ENCODE measurements around the gene HINT2.
A peak's percentile ranks its signal among the peaks of the same experiment; 100 is the strongest.

HINT2 gene

DNA sequence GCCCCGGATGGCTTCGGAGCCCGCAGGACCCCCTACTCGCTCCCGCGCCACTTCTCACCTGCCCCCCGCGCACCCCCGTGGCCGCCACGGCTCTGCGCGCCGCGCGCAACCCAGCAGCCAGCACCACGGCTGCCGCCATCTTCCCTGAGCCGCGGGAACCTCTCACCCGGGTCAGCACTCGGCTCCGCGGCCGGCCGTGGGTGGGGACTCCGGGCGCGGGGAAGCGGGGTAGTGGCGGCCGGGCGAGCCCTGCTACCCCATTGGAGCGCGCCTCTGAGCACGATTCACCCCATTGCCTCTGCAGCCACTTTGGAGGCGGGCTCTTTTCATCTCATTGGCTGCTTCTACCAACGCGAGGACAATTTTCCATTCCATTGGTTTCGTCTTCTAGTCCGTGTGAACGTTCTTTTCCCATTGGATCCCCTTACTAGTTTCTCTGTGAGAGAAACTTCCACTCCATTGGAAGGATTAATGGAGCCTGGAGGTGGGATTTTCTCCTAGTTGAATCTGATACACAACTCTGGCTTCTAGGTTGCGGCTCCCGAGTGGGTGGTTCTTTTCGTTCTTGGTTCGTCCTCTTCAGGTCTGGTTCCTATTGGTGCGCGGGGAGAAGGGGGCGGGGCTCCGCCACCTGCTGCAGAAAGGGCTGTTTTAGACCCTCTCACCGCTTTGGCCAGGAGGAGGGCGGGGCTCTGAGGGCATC is at the start of gene HINT2:
Gene HINT2, minus strand, starts transcription at position 202 of the 703 bp plus-strand sequence. Its CDS starts 63 bp downstream, at position 139.
- peak; percentile 96 for DNase-seq (ENCODE audit: low read depth)

DNA sequence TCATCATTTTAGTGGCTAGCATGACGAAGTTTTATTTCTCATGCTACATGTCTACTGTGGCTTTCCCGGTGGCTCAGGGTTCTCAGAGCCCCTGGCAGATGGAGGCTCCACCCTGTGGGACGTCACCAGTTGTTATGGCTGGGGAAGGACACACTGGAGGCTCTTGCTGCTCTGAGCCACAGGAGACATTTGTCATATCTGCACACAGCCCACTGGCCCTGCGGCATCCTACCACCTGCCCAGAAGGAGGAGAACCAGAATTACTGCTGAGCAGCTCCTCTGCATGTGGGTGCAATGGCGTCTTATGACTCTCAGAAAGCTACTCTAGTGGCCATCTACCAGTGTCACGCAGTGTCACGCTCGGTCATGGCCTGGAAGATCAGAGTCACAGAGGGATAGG is 48.7 kb upstream of the HINT2 start:
- TF ChIP-seq, protein P1, sequence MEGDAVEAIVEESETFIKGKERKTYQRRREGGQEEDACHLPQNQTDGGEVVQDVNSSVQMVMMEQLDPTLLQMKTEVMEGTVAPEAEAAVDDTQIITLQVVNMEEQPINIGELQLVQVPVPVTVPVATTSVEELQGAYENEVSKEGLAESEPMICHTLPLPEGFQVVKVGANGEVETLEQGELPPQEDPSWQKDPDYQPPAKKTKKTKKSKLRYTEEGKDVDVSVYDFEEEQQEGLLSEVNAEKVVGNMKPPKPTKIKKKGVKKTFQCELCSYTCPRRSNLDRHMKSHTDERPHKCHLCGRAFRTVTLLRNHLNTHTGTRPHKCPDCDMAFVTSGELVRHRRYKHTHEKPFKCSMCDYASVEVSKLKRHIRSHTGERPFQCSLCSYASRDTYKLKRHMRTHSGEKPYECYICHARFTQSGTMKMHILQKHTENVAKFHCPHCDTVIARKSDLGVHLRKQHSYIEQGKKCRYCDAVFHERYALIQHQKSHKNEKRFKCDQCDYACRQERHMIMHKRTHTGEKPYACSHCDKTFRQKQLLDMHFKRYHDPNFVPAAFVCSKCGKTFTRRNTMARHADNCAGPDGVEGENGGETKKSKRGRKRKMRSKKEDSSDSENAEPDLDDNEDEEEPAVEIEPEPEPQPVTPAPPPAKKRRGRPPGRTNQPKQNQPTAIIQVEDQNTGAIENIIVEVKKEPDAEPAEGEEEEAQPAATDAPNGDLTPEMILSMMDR (IDR thresholded peaks at IDR 0.05; ENCODE audit: low read depth, low read length, missing control alignments): no peak
- DNase-seq (ENCODE audit: low read depth): no peak
- H3K4me3 ChIP-seq (ENCODE audit: low read depth, low read length): no peak overlapping the region

More for the DNA sequence above, at the start of gene HINT2:
- TF ChIP-seq, protein P1 (IDR thresholded peaks at IDR 0.05; ENCODE audit: low read depth, low read length, missing control alignments): no peak
- H3K4me3 ChIP-seq (ENCODE audit: low read depth, low read length): peak within 1 kb of the TSS; percentile 97

DNA sequence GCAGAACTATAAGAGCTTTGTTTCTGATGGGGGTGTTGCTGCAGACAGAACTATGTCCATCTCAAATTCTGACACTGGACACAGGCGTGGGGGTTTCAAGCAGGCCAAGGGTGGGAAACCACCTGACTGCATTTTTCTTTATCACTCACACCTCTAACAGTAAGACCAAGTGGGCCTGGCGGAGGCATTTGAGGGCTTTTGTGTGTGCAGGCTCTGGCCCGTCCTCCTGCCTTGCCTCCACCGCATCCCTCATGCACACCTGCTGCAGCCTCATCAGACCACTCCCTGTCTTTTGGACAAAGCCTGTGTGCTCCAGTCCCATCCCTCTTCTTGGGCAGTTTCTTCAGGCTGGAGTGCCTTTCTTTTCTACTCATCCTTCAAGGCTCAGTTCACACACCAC is 47.5 kb upstream of the HINT2 start:
- TF ChIP-seq, protein P1 (IDR thresholded peaks at IDR 0.05; ENCODE audit: low read depth, low read length, missing control alignments): no peak
- DNase-seq (ENCODE audit: low read depth): no peak
- no peak overlapping the region for H3K4me3 ChIP-seq (ENCODE audit: low read depth, low read length)

DNA sequence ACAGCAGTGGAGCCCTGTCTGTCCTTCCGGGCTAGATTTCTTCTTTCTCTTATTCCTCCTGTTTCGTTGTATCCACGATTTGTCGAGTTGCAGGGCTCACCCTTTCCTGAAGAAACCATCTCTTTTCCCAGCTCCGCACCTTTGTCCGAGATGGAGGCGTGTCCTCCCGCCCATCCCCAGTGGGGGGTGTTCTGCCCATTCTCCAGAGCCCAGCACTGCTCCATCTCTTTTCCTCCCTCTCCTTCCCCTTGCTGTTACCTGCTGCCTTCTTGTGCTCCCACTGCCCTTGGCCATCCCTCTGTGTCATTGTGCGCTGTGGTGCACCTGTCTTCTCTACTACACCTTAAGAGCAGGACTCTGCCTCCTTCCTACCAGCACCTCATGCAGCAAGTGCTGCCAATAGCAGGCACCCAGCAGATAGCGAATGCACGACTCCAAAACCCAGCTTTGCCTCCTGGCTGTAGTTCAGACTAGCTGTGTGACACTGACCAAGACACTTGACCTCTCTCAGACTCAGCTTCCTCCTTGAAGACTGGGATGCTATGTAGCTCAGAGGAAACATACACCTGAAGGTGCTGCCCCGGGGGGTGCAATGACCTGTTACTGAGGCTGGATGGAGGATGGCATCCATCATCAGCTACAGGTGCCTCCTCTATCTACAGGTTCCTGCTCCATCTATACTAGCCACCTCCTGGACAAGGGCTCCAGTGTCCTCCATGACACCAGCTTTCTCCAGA is 46.5 kb upstream of the HINT2 start:
- TF ChIP-seq, protein P1 (IDR thresholded peaks at IDR 0.05; ENCODE audit: low read depth, low read length, missing control alignments): no peak
- DNase-seq (ENCODE audit: low read depth): no peak
- no peak overlapping the region for H3K4me3 ChIP-seq (ENCODE audit: low read depth, low read length)

DNA sequence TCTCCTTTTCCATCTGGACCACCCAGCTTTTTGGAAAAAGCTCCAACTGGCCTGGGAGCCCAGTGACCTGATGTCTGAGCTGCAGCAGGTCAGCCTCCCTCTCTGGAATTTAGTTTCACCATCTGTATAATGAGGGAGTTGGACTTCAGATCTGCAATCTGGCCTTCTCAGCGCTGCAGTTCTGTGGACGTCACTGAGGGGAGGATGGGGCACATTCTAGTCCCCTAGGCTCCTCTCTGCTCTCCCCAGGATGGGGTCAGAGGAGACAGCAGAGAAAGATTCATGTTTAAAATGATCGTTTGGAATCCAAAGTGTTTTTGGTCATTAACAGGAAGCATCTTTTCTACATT is 45.1 kb upstream of the HINT2 start:
- no peak for DNase-seq (ENCODE audit: low read depth)
- H3K4me3 ChIP-seq (ENCODE audit: low read depth, low read length): no peak overlapping the region
- TF ChIP-seq, protein P1 (IDR thresholded peaks at IDR 0.05; ENCODE audit: low read depth, low read length, missing control alignments): no peak

DNA sequence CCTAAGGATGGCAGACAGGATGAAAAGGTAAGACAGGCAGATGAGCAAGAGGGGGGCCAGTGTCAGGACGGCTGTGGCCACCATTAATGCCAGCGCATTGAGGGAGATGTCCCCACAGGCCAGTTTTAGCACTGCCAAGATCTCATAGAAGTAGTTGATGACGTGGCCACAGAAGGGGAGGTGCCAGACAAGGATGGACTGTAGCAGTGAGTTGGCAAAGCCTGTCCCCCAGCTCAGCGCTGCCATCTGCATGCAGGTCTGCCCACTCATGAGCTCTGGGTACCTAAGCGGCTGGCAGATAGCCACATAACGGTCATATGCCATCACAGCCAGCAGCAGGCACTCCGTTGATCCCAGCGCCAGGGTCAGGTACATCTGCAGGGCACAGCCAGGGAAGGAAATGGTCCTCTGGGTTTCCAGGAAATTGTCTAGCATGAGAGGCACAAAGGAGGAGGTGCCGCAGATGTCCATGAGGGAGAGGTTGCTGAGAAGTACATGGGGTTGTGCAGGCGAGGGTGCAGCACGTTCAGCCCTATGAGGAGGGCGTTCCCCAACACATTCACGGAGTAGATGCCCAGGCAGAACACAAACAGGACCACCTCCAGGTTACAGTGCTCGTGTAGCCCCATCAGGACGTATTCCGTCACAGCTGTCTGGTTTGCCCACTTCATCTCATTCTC is 44.6 kb upstream of the HINT2 start:
- TF ChIP-seq, protein P1 (IDR thresholded peaks at IDR 0.05; ENCODE audit: low read depth, low read length, missing control alignments): no peak
- no peak for DNase-seq (ENCODE audit: low read depth)
- H3K4me3 ChIP-seq (ENCODE audit: low read depth, low read length): no peak overlapping the region
